EH (cell line): Measurements from ENCODE around the gene SHC3.
A peak's percentile ranks its signal among the peaks of the same experiment; 100 is the strongest.

ENCODE experiments used
- DNase-seq: peaks from one replicate; pipeline ENCODE4 v3.0.0-alpha.2; 2015; ENCODE audit warnings: low read depth

SHC3 gene

GRCh38 chr9:89154651-89155336 is 23.8 kb downstream of the SHC3 start:
- peak; percentile 91 for DNase-seq

- DNase-seq: no peak
These were observed 24.4 kb downstream of the SHC3 start for GRCh38 chr9:89154218-89154617.

- DNase-seq: peak; percentile 83
These were observed 25.2 kb downstream of the SHC3 start for GRCh38 chr9:89153232-89154017.

GRCh38 chr9:89149726-89150125 is 28.9 kb downstream of the SHC3 start:
- DNase-seq: peak; percentile 74

GRCh38 chr9:89145097-89145496 is 33.5 kb downstream of the SHC3 start:
- no peak for DNase-seq

GRCh38 chr9:89144238-89144637 is 34.4 kb downstream of the SHC3 start:
- DNase-seq: no peak

GRCh38 chr9:89143266-89143665 is 35.4 kb downstream of the SHC3 start:
- no peak for DNase-seq

GRCh38 chr9:89139455-89139854 is 39.2 kb downstream of the SHC3 start:
- DNase-seq: peak; percentile 48

- DNase-seq: peak; percentile 76
These were observed 39.9 kb downstream of the SHC3 start for GRCh38 chr9:89138463-89139390.

GRCh38 chr9:89137542-89138462 is 40.8 kb downstream of the SHC3 start:
- peak; percentile 93 for DNase-seq

- no peak for DNase-seq
These were observed 42.9 kb downstream of the SHC3 start for GRCh38 chr9:89135591-89136166.

- no peak for DNase-seq
These were observed 43.9 kb downstream of the SHC3 start for GRCh38 chr9:89134709-89135108.

- DNase-seq: peak; percentile 39
These were observed 55.7 kb downstream of the SHC3 start for GRCh38 chr9:89122949-89123348.

- DNase-seq: no peak
These were observed 57.9 kb downstream of the SHC3 start for GRCh38 chr9:89120704-89121103.

GRCh38 chr9:89116805-89117192 is 61.8 kb downstream of the SHC3 start:
- no peak for DNase-seq

- peak; percentile 70 for DNase-seq
These were observed 62.4 kb downstream of the SHC3 start for GRCh38 chr9:89116064-89116804.

- DNase-seq: no peak
These were observed 63.2 kb downstream of the SHC3 start for GRCh38 chr9:89115426-89115825.

- no peak for DNase-seq
These were observed 63.9 kb downstream of the SHC3 start for GRCh38 chr9:89114741-89115140.

GRCh38 chr9:89113851-89114250 is 64.8 kb downstream of the SHC3 start:
- no peak for DNase-seq

GRCh38 chr9:89112243-89112642 is 66.4 kb downstream of the SHC3 start:
- no peak for DNase-seq
